DMS 273 (cell line): ENCODE measurements around the gene SDK1.

Experiments
- DNase-seq: peaks from one replicate; lab custom pipeline; 2025; ENCODE audit not compliant: unreplicated experiment; lab: John Stamatoyannopoulos, UW

SDK1 gene, protein sequence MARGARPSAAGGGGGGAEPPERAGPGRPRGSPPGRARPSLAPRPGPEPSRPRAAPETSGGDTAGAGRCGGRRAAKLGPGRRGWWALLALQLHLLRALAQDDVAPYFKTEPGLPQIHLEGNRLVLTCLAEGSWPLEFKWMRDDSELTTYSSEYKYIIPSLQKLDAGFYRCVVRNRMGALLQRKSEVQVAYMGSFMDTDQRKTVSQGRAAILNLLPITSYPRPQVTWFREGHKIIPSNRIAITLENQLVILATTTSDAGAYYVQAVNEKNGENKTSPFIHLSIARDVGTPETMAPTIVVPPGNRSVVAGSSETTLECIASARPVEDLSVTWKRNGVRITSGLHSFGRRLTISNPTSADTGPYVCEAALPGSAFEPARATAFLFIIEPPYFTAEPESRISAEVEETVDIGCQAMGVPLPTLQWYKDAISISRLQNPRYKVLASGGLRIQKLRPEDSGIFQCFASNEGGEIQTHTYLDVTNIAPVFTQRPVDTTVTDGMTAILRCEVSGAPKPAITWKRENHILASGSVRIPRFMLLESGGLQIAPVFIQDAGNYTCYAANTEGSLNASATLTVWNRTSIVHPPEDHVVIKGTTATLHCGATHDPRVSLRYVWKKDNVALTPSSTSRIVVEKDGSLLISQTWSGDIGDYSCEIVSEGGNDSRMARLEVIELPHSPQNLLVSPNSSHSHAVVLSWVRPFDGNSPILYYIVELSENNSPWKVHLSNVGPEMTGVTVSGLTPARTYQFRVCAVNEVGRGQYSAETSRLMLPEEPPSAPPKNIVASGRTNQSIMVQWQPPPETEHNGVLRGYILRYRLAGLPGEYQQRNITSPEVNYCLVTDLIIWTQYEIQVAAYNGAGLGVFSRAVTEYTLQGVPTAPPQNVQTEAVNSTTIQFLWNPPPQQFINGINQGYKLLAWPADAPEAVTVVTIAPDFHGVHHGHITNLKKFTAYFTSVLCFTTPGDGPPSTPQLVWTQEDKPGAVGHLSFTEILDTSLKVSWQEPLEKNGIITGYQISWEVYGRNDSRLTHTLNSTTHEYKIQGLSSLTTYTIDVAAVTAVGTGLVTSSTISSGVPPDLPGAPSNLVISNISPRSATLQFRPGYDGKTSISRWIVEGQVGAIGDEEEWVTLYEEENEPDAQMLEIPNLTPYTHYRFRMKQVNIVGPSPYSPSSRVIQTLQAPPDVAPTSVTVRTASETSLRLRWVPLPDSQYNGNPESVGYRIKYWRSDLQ (N-terminal part only)

DNA sequence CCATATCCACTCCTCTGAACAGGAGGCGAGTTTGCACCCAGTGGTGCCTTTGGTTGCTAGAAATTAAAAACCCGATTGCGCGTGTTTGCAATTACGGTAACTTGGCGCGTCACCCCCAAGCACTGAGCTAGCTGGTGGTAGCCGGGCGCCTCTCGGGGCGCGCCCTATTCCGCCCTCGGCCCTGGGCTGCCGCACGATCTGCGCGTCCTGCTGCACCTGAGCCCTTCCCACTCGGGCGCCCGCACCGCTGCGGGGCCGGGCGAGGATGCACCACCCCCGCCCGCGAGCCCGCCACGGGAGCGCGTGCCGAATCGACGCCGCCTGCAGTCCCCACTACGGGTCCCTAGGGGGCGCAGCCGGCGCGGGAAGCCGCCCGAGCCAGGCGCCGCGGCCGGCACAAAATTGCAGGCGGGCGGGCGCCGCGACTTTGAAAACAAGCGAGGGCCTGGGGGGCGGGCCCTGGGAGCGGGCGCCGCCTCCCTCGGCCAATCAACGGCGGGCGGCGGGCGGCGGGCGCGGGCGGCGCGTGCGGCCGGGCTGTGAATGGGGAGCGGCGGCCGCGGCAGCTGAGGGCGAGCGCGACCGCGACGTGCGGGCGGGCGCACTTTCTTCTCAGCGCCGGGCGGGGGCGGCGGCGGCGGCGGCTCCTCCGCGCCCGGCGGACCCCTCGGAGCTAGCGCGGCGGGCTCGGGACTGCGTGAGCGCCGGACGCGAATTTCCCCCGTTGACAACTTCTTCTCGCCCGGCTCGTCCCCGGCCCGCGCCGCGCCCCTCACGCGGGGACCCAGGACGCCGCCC is at the start of gene SDK1:
SDK1 (plus strand) TSS at position 602 of the 798 bp plus-strand sequence. CDS start 335 bp downstream, outside the sequence.
- DNase-seq = peak; percentile 99

DNA sequence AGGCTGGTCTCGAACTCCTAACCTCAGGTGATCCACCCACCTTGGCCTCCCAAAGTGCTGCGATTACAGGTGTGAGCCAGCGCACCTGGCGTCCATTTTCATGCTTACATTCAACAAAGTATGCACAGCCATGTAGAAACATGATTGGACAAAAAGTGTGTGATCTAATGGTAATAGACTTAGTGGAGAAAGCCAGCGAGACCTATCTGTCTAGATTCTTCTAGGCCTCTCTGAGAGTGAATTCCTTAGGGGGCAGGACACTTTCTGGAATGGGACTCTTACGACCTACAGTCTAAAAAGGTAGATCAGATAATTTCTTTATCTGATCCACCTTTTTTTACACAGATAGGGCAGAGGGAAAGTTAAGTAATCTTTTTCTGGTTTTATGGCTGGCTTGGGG is 46.3 kb upstream of the SDK1 start:
- DNase-seq = no peak

DNA sequence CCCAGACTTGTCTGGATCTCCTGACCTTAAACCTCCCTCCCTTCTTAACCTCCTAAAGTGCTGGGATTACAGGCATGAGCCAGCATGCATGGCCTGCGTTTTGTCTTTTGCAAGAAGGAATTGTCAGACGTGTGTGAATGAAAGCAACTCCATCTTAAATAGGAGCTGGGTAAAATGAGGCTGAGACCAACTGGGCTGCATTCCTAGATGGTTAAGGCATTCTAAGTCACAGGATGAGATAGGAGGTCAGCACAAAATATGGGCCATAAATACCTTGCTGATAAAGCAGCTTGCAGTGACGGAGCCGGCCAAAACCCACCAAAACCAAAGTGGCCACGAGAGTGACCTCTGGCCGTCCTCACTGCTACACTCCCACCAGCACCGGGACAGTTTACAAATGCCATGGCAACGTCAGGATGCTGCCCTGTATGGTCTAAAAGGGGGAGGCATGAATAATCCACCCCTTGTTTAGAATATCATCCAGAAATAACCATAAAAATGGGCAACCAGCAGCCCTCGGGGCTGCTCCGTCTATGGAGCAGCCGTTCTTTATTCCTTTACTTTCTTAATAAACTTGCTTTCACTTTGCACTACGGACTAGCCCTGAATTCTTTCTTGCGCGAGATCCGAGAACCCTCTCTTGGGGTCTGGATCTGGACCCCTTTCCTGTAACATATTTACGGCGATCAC is 41.2 kb upstream of the SDK1 start:
- no peak for DNase-seq

DNA sequence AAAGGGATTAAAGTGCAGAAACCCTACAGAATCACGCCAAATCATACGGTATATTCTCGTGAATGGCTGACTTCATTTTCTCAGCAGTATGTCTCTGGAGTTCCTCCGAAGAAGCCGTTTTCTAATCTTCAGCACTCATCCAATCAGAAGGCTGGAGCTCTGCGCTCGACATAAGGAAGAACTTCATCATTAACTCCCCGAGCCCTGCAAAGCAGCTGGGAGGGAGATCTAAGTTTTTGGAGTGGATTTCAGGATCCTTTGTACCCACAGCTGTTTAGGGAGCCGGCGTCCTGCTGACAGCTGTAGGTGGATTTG is 40.7 kb upstream of the SDK1 start:
- DNase-seq = peak; percentile 25

DNA sequence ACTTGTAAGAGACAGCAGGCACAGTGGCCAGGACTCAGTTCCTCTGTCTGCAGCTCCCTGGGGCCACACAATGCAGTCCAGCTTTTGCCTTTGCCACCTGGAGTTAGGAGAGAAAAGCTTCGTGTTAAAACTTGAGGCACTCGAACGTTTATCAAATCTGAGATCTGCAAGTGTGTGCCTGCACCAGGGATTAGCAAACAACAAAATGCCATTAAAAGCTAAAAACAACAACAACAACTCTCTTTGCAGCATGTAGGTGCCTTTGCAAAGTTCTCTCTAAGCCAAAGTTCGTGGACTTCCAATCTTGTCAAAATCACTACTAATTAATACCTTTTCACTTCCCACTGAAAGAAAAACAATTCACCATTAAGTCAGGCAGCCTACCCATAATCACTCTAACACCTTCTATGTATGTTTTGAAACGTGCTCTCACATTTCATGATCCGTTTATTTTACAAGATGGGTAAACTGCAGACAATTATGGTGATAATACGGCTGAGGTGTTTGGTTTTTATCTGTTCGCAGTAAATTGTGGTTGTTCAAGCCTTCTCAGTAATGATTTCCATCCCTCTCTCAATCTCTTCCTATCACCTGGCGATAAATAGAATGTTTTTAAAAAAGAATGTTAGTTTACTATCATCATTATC is 36.2 kb upstream of the SDK1 start:
- no peak for DNase-seq

DNA sequence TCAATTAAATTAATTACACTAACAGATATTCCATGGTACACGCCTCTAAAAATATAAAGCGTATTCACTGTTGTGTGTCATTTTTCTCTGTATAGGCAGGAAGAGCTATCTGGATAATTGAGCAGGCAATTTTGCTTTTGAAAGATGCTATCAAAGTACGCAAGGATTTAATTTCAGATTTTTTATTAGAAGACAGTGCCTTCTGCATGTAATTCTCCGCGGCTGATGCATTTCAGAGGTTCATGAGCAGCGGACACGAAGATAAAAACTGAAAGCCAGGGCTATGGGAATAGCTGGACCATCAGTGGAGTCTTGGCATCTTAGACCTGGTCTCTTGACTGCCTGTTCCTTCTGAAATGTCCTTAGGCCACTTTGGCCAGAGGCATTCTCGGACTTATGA is 35.7 kb upstream of the SDK1 start:
- no peak for DNase-seq

DNA sequence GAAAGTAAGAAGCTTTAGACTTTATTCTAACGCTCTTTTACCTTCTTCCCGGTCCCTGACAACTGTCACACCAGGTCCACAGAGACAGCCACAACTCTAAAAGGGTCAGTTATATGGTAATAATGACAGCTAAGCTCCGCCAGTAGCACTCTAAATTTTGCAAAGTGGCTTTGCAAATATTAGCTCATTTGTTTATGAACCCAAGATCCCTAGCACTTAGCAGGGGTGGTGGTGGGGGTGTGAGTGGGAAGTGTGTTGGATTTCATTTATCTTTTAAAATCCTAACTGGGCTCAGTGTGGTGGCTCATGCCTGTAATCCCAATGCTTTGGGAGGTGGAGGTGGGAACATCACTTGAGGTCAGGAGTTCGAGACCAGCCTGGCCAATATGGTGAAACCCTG is 34.8 kb upstream of the SDK1 start:
- no peak for DNase-seq

DNA sequence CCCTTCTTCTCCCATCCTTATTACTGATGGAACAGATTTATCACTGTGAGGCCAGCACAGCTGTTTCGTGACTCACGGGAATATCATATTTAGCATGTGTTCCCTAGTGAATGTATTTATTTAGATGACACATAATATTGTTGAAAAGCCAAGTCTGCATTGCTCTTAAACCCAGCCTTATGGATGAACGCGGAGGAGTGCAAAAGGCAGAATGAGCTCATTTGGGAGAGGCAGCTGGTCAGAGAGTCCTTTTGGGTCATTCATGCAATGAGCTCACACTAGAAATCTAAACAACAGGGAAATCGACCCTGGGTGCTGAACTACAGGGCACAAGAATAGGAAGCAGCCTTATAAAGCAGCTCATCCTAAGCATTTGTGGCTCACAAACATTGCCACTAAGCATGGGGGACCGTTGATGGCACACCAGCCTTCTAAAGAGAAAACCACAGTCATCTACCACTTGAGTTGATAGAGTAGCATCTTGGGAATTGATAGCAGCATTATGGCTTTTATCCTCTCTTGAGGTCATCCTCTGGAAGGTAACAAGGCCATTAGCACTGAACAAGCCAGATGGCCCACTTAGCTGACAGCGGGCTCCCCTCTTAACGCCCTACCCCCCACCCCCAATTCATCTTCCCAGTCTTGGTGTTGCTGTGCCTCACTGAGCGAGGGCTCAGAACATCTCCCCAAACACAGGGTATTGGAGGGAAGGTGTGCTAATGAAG is 32.9 kb upstream of the SDK1 start:
- peak; percentile 96 for DNase-seq

DNA sequence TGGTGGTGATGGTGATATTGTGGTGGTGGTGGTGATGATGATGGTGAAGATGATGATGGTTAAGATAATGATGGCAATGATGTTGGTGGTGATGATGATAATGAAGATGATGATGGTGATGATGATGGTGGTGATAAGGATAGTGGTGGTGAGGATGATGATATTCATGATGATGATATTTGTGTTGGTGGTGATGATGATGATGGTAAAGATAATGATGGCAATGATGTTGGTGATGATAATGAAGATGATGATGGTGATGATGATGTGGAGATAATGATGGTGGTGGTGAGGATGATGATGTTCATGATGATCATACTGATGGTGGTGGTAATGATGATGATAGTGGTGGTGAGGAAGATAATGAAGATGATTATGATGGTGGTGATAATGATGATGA is 30.7 kb upstream of the SDK1 start:
- DNase-seq = no peak

DNA sequence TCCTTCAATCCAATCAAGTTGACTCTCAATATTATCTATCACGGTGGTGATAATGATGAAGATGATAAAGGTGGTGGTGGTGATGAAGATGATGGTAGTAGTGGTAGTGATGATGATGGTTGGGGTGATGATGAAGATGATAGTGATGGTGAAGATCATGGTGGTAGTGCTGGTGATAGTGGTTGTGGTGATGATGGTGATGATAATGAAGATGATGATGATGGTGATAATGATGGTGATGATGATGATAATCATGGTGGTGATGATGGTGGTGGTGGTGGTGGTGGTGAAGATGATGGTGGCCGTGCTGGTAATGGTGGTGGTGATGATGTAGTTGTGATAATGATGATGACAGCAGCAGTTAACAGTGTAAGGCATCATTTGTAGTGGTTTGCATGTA is 29.8 kb upstream of the SDK1 start:
- no peak for DNase-seq

DNA sequence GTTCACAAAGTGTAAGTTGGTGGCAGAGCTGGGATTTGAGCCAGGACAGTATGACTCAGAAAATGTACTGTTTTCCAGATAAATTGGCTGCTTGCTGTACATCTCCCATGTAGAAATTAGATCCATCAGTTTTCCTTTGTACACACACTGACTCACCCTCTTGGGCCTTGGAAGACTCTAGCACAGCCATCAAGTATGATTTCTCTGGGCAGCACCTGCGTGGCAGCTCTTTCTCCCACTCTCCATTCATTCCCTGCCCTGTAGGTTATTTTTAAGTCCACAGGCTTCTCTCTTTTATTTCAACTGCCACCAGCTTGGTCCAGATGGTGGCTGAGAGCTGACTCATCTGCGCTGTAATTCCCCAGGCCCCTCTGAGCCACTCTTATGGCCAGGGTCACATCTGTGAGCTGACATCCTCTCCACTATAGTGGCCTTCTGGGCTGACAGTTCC is 28.3 kb upstream of the SDK1 start:
- DNase-seq = peak; percentile 91

DNA sequence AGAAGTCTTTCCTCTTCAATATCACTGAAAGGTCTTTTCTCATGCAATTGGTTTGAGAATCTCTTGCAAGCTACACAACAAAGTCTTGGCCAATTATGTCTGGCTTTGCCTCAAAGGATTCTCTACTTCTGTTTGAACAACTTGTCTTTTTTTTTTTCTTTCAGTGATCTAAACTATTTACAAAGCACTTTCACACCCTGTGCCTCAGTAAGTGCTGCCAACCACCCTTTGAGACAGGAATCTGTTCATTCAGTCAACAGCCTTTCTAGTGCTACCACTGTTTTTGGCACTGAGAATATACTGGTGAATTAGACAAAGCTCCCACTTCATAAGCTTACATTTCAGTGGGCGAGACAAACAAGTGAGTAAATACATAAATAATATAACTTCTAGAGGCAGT is 26.9 kb upstream of the SDK1 start:
- DNase-seq = no peak

DNA sequence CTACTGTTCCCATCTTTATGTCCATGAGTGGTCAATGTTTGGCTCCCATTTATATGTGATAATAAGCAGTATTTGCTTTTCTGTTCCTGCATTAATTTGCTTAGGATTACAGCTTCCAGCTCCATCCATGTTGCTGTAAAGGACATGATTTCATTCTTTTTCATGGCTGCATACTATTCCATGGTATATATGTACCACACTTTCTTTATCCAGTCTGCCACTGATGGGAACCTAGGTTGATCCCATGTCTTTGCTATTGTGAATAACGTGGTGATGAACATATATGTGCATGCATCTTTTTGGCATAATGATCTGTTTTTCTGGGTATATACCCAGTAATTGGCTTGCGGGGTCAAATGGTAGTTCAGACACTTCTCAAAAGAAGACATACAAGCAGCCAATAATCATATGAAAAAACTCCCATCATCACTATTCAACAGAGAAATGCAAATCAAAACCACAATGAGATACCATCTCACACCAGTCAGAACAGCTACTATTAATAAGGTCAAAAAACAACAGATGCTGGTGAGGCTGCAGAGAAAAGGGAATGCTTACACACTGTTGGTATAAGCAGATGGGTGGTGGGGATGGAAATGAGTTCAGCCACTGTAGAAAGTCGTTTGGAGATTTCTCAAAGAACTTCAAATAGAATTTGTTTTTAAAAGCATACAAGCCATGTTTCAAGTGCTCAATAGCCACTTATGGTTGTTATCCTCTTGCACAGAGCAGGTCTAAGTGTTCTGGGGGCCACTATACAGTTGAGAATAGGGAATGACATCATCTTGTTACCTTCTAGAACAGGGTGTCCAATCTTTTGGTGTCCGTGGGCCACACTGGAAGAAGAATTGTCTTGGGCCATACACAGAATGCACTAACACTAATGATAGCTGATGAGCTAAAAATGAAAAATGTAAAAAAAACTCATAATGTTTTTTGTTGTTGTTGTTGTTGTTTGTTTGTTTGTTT is 23.2 kb upstream of the SDK1 start:
- DNase-seq = peak; percentile 91

DNA sequence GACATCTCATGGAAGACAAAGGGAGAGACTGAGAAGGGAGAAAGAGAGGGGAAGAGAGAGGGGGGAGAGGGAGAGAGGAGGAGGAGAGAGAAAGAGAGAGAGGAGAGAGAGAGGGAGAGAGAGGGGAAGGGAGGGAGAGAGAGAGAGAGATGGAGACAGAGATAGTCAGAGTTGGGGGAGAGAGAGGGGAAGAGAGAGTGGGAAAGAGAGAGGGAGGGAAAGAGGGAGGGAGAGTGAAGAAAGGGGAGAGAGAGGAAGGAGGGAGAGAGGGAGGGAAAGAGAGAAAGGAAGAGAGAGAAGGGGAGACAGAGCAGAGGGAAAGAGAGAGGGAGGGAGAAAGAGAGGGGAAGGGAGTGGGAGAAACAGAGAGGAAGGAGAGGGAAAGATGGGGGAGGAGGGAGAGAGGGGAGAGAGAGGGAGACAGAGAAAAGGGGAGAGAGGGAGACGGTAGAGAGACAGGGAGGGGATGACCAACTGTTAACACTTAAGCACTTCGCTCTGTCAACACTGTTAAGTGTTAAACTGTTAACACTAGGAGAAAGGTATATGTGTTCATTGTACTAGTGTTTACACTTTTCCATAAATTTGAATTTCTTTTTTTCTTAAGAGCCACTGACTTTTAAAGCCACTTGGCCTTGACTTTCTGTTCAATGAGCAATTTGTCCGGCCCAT is 21.8 kb upstream of the SDK1 start:
- DNase-seq = no peak

DNA sequence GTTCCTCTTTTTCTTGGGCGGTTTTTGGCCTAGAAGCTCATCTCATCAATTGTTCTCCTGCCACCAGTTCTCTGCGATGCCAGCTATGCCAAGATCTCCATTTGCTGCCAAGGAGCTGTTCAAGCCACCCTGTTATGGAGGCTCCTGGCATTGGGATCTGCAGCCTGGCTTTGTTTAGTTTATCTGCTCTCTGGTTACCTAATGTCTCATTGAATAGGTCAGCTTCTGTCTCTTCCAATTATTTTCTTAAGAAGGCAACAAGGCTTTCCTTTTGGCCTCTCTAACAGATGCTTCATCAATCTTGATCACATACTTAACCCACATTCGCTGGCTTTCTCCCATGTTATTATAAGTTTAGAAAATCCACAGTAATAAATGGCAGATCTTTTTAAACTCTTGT is 20.6 kb upstream of the SDK1 start:
- no peak for DNase-seq

DNA sequence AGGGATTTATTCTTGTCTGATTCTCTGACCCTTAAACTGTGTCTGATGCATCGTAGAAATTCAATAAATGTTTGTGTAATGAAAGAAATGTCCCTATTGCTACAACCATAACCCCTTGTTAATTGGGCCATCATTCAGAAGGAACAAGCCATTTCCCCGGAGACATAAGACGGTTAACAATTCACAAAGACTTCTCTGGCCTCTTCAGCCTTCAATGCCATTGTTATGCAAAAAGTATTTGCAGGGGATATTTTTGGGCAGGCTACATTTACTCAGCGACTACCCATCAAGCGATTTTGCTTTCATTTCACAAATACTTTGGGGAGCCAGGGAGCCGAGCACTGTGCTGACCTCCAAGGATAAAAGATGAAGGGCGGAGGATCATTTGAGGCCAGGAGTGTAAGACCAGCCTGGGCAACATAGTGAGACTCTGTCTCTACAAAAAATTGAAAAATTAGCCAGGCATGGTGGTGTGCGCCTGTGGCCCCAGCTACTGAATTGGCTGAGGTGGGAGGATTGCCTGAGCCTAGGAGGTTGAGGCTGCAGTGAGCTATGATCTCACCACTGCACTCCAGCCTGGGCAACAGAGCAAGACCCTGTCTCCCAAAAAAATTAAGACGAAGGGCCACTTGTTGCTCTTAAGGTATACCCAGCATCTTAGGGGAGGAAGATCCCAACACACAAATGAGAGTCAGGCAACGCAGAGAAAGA is 20.0 kb upstream of the SDK1 start:
- DNase-seq = no peak

DNA sequence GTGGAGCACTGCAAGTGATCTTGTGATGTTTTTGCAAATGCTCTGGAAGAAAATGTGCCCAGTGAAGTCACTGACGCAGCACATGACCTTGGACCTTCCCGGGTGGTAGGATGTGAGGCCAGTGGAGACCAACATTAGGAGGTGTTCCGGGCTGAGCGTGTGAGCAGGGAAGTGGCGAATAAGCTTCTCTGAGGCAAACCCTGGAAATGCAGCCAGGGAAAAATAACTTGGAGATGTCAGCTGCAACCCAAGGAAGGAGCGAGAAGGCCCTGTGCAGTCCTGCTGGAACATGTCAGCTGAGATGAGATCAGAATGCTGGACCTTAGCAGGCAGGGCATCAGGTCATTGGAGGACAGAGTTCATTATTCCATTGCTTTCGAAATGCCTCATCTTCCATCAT is 18.6 kb upstream of the SDK1 start:
- DNase-seq = no peak
